Panc1 (cell line): ENCODE measurements around the gene KREMEN2. TPM values are rescaled to one million over a fixed set of nuclear protein-coding genes. Genes with fewer than 3 reads are reported as not detected.

ENCODE experiments used
- ATAC-seq: fragments of 200-7000 bp; cut with Tn5 transposase; 2 replicates; pipeline ENCODE4 v1.9.1; 2020; ENCODE audit warnings: mild to moderate bottlenecking, moderate library complexity
- BruUV-seq: library from RNA; stranded (reverse); fragments of 400-500 nt; replicated peaks from 2 replicates; lab custom pipeline; 2021; lab: Mats Ljungman, UMichigan
- CTCF ChIA-PET: fragments of 300-600 bp; sonication (Branson Sonifier 250); formaldehyde crosslinking; loops from one replicate; lab custom pipeline; 2022; ENCODE audit warnings: antibody characterized with exemption; lab: Charles Lee
- POLR2A ChIA-PET: fragments of 300-600 bp; sonication (Branson Sonifier 250); formaldehyde crosslinking; loops from one replicate; lab custom pipeline; 2022; ENCODE audit warnings: antibody characterized with exemption; lab: Charles Lee
- DNase-seq: peaks from one replicate; pipeline ENCODE4 v3.0.0-alpha.2; 2010; ENCODE audit warnings: low read depth, low spot score
- H3K27ac ChIP-seq: 2 replicates; pipeline ENCODE4 v1.5.1; 2011; ENCODE audit warnings: mild to moderate bottlenecking, low read length, inconsistent platforms
- H3K27me3 ChIP-seq: fragments of 200-500 bp; sonication (Bioruptor generic); 2 replicates; pipeline ENCODE4 v1.6.0; 2014; ENCODE audit warnings: low read length, inconsistent platforms; ENCODE audit not compliant: control insufficient read depth, insufficient read depth
- H3K36me3 ChIP-seq: fragments of 200-500 bp; sonication (Bioruptor generic); 2 replicates; pipeline ENCODE4 v1.5.1; 2014; ENCODE audit warnings: inconsistent platforms, mild to moderate bottlenecking, low read length, moderate library complexity; ENCODE audit not compliant: control insufficient read depth, insufficient read depth
- H3K4me1 ChIP-seq: 2 replicates; pipeline ENCODE4 v1.5.1; 2011; ENCODE audit warnings: inconsistent platforms, mild to moderate bottlenecking, low read length, moderate library complexity; ENCODE audit not compliant: control insufficient read depth, insufficient read depth
- H3K4me3 ChIP-seq, 2 experiments: 2 replicates each; pipeline ENCODE4 v1.5.1; 2011 to 2012; ENCODE audit warnings: low read depth in 2 of 2, low read length in 2 of 2, mild to moderate bottlenecking in 2 of 2, inconsistent platforms in 1 of 2, moderate library complexity in 1 of 2
- H3K9me3 ChIP-seq: fragments of 200-500 bp; sonication (Bioruptor generic); 2 replicates; pipeline ENCODE4 v1.5.1; 2014; ENCODE audit warnings: low read depth, mild to moderate bottlenecking, inconsistent platforms, low read length, moderate library complexity; ENCODE audit not compliant: control insufficient read depth, insufficient read depth
- CTCF ChIP-seq: fragments of 450-650 bp; IDR thresholded peaks from 2 replicates; pipeline ENCODE4 v1.5.1; 2017; ENCODE audit warnings: mild to moderate bottlenecking
- POLR2AphosphoS5 ChIP-seq: IDR thresholded peaks from 2 replicates; pipeline ENCODE4 v1.6.1; 2012; ENCODE audit warnings: mild to moderate bottlenecking, low read depth, low read length, moderate library complexity
- REST ChIP-seq, 2 experiments: IDR thresholded peaks; 2 replicates each; pipeline ENCODE4 v1.6.1; 2011 to 2012; ENCODE audit warnings: low read depth in 2 of 2, control low read depth in 1 of 2, low read length in 1 of 2, mild to moderate bottlenecking in 1 of 2, moderate library complexity in 1 of 2; ENCODE audit not compliant: insufficient read depth in 1 of 2
- SIN3A ChIP-seq: IDR thresholded peaks from 2 replicates; pipeline ENCODE4 v1.6.1; 2012; ENCODE audit warnings: low read depth, mild to moderate bottlenecking, low read length, moderate library complexity, borderline replicate concordance; ENCODE audit not compliant: insufficient read depth
- TCF7L2 ChIP-seq: IDR thresholded peaks from 2 replicates; pipeline ENCODE4 v1.6.1; 2011; ENCODE audit warnings: mild to moderate bottlenecking, low read depth, low read length, inconsistent platforms
- in situ Hi-C: cut with HindIII; loops from 2 replicates; pipeline ENCODE4 v1.10.0; 2016; ENCODE audit warnings: low sequenced_read_pairs, low pct_unique_long_range_greater_than_20kb
- intact Hi-C: fragments of 100-400 bp; cut with micrococcal nuclease; formaldehyde crosslinking; loops from one replicate; pipeline ENCODE4 v1.10.0; 2022; ENCODE audit not compliant: unreplicated experiment
- total RNA-seq: library from RNA; stranded (reverse); gene quantifications from one replicate; pipeline ENCODE4 v1.2.1, GENCODE V29; 2021; ENCODE audit not compliant: unreplicated experiment

Gene KREMEN2
- total RNA-seq, 1 experiment from 2014 or later: 10.8 TPM

- DNase-seq (no peak), ATAC-seq (peak; percentile 47)
- no peak within 1 kb of the TSS for H3K27ac ChIP-seq
- no peaks in the 10 kb centered on the region for H3K36me3 ChIP-seq
- peaks cover 19% of the 10 kb centered on the region for H3K4me1 ChIP-seq
- in situ Hi-C loops: no loop called here
- H3K4me3 ChIP-seq: no peak within 1 kb of the TSS
- no TSS peak for BruUV-seq
- ChIA-PET CTCF (no interaction called here), POLR2A (no interaction called here)
- intact Hi-C loops: no loop called here
- TF ChIP-seq TCF7L2: no peak
- no peak for TF ChIP-seq CTCF
- no peak for TF ChIP-seq SIN3A
- no peak for TF ChIP-seq POLR2AphosphoS5
- no peak for TF ChIP-seq REST (IDR thresholded peaks at IDR 0.05; ENCODE audit: insufficient read depth in 1 of 2, low read depth in 2 of 2, low read length in 1 of 2)
- H3K27me3 ChIP-seq: no peaks in the 10 kb centered on the region
- no peaks in the 10 kb centered on the region for H3K9me3 ChIP-seq
Measured at GRCh38 chr16:3012828-3013420, 48.8 kb downstream of the KREMEN2 start, which contains the start of gene CLDN9. Gene CLDN9, plus strand, starts transcription at chr16:3012923. Its CDS starts 440 bp downstream, at chr16:3013363.

GRCh38 chr16:3013491-3013951, 49.4 kb downstream of the KREMEN2 start:
- in situ Hi-C loops (no loop called here), intact Hi-C loops (no loop called here)
- no peak for TF ChIP-seq POLR2AphosphoS5
- TF ChIP-seq SIN3A: no peak
- TF ChIP-seq CTCF: no peak
- no peak for TF ChIP-seq TCF7L2
- no peak for TF ChIP-seq REST (IDR thresholded peaks at IDR 0.05; ENCODE audit: insufficient read depth in 1 of 2, low read depth in 2 of 2, low read length in 1 of 2)
- ChIA-PET POLR2A (no interaction called here), CTCF (interaction anchor here (0.8 to 1.0 kb wide), 2 partner anchors 9 to 18 kb away, joined by 3 read pairs; no protein-coding TSS in a partner anchor)
- no peak overlapping the region for H3K4me3 ChIP-seq
- no peaks in the 10 kb centered on the region for H3K9me3 ChIP-seq
- ATAC-seq (peak; percentile 36), DNase-seq (no peak)
- H3K27ac ChIP-seq: no peak overlapping the region
- no TSS peak for BruUV-seq
- H3K4me1 ChIP-seq: peaks cover 13% of the 10 kb centered on the region
- H3K36me3 ChIP-seq: no peaks in the 10 kb centered on the region
- H3K27me3 ChIP-seq: no peaks in the 10 kb centered on the region
